Breast epithelium (tissue), 4 donors: ENCODE results near the gene SIRPG. TPM values are rescaled to one million over a fixed set of nuclear protein-coding genes. Genes with fewer than 3 reads are reported as not detected.

Source experiments
- DNase-seq, 2 donors: peaks; one replicate each; pipeline ENCODE4 v3.0.0-alpha.2; 2019; ENCODE audit warnings: low spot score in 2 of 2
- H3K27ac ChIP-seq, 2 donors: fragments of 200-600 bp; sonication (generic) in 1 of 2; one replicate each; pipeline ENCODE4 v1.5.1; 2016 to 2019; ENCODE audit warnings: mild to moderate bottlenecking in 1 of 2
- H3K27me3 ChIP-seq, 2 donors: fragments of 200-600 bp; sonication (generic) in 1 of 2; one replicate each; pipeline versions ENCODE4 v1.5.1 to v1.6.0; 2017 to 2019; ENCODE audit warnings: control low read depth in 1 of 2, mild to moderate bottlenecking in 1 of 2
- H3K36me3 ChIP-seq: fragments of 200-600 bp; one replicate; pipeline ENCODE4 v1.5.1; 2019
- H3K4me1 ChIP-seq, 2 donors: fragments of 200-600 bp; sonication (generic); one replicate each; pipeline ENCODE4 v1.5.1; 2016 to 2019; ENCODE audit warnings: control low read depth in 1 of 2
- H3K4me3 ChIP-seq, 3 donors: fragments of 200-600 bp; sonication (generic); 1 replicate in 2 of 3; 2 replicates in 1 of 3; pipeline ENCODE4 v1.5.1; 2016 to 2019; ENCODE audit warnings: mild to moderate bottlenecking in 3 of 3, moderate library complexity in 2 of 3
- H3K9me3 ChIP-seq, 2 donors: fragments of 200-600 bp; sonication (generic) in 1 of 2; one replicate each; pipeline ENCODE4 v1.5.1; 2016 to 2019; ENCODE audit warnings: control low read depth in 1 of 2
- CTCF ChIP-seq, 3 donors: fragments of 450-650 bp; IDR thresholded peaks; one replicate each; pipeline ENCODE4 v1.5.1; 2016 to 2017; ENCODE audit warnings: antibody characterized with exemption in 3 of 3, mild to moderate bottlenecking in 3 of 3, moderate library complexity in 3 of 3
- POLR2A ChIP-seq: fragments of 450-650 bp; IDR thresholded peaks from one replicate; pipeline ENCODE4 v1.6.1; 2016; ENCODE audit warnings: antibody characterized with exemption, mild to moderate bottlenecking, moderate library complexity
- POLR2AphosphoS5 ChIP-seq, 3 donors: sonication (generic); formaldehyde crosslinking; IDR thresholded peaks; one replicate each; pipeline ENCODE4 v1.6.1; 2017; ENCODE audit warnings: antibody characterized with exemption in 3 of 3
- intact Hi-C: fragments of 100-400 bp; cut with DNase I; formaldehyde crosslinking; loops from one replicate; pipeline ENCODE4 v1.15.1; 2023; ENCODE audit warnings: low total_unique reads
- total RNA-seq, 3 donors: library from RNA; depleted of rRNA; stranded (reverse); fragments of >200 nt; gene quantifications; one replicate each; pipeline ENCODE4 v1.1.0, GENCODE V29; 2016

The SIRPG gene
- total RNA-seq, 3 donors from 2014 or later, result not detected

GRCh38 chr20:1684872-1685271 lies 27.3 kb upstream of the SIRPG start:
- no peak overlapping the region for H3K27ac ChIP-seq
- no peaks in the 10 kb centered on the region for H3K4me1 ChIP-seq
- H3K27me3 ChIP-seq, result no peaks in the 10 kb centered on the region
- intact Hi-C loops, result no loop called here
- H3K9me3 ChIP-seq, result peaks cover 0 to 15% of the 10 kb centered on the region in 2 donors
- DNase-seq, result no peak
- H3K4me3 ChIP-seq, result no peak overlapping the region
- H3K36me3 ChIP-seq, result no peaks in the 10 kb centered on the region
- TF ChIP-seq CTCF (IDR thresholded peaks at IDR 0.05) (no peak), POLR2AphosphoS5 (IDR thresholded peaks at IDR 0.05) (no peak), POLR2A (no peak)

- no peaks in the 10 kb centered on the region for H3K4me1 ChIP-seq
- no peak overlapping the region for H3K4me3 ChIP-seq
- DNase-seq, result no peak
- peaks cover 0 to 2% of the 10 kb centered on the region in 2 donors for H3K9me3 ChIP-seq
- TF ChIP-seq CTCF (IDR thresholded peaks at IDR 0.05) (no peak), POLR2AphosphoS5 (IDR thresholded peaks at IDR 0.05) (no peak), POLR2A (no peak)
- intact Hi-C loops, result loop anchor here (10.0 kb wide), 1 partner anchor 1232 kb away; no protein-coding TSS in a partner anchor
- H3K27ac ChIP-seq, result no peak overlapping the region
- no peaks in the 10 kb centered on the region for H3K27me3 ChIP-seq
- no peaks in the 10 kb centered on the region for H3K36me3 ChIP-seq
Observed at GRCh38 chr20:1676650-1677049, 19.1 kb upstream of the SIRPG start.

GRCh38 chr20:1674990-1675780 lies 17.6 kb upstream of the SIRPG start:
- H3K27ac ChIP-seq, result no peak overlapping the region
- no peaks in the 10 kb centered on the region for H3K36me3 ChIP-seq
- intact Hi-C loops, result loop anchor here (10.0 kb wide), 1 partner anchor 1230 kb away; no protein-coding TSS in a partner anchor
- no peaks in the 10 kb centered on the region for H3K27me3 ChIP-seq
- H3K4me3 ChIP-seq, result no peak overlapping the region
- no peaks in the 10 kb centered on the region for H3K4me1 ChIP-seq
- no peaks in the 10 kb centered on the region for H3K9me3 ChIP-seq
- DNase-seq, result no peak
- TF ChIP-seq CTCF (IDR thresholded peaks at IDR 0.05) (no peak), POLR2AphosphoS5 (IDR thresholded peaks at IDR 0.05) (no peak), POLR2A (no peak)

- Histone ChIP-seq H3K9me3 (no peaks in the 10 kb centered on the region), H3K27ac (no peak overlapping the region), H3K4me1 (no peaks in the 10 kb centered on the region), H3K4me3 (no peak overlapping the region), H3K36me3 (no peaks in the 10 kb centered on the region), H3K27me3 (no peaks in the 10 kb centered on the region)
- intact Hi-C loops, result loop anchor here (10.0 kb wide), 1 partner anchor 1230 kb away; no protein-coding TSS in a partner anchor
- no peak for DNase-seq
- no peak for TF ChIP-seq POLR2A
- no peak for TF ChIP-seq CTCF (IDR thresholded peaks at IDR 0.05)
- TF ChIP-seq POLR2AphosphoS5 (IDR thresholded peaks at IDR 0.05), result no peak
Observed at GRCh38 chr20:1674361-1674760, 16.8 kb upstream of the SIRPG start.

GRCh38 chr20:1673424-1673823 lies 15.8 kb upstream of the SIRPG start:
- no peaks in the 10 kb centered on the region for H3K27me3 ChIP-seq
- H3K4me3 ChIP-seq, result no peak overlapping the region
- no peak for DNase-seq
- TF ChIP-seq POLR2AphosphoS5 (IDR thresholded peaks at IDR 0.05) (no peak), CTCF (IDR thresholded peaks at IDR 0.05) (no peak), POLR2A (no peak)
- H3K4me1 ChIP-seq, result no peaks in the 10 kb centered on the region
- H3K36me3 ChIP-seq, result no peaks in the 10 kb centered on the region
- no peaks in the 10 kb centered on the region for H3K9me3 ChIP-seq
- no peak overlapping the region for H3K27ac ChIP-seq
- intact Hi-C loops, result loop anchor here (10.0 kb wide), 1 partner anchor 1229 kb away; no protein-coding TSS in a partner anchor
